ENCODE measurements around the gene GALR2. TPM values are rescaled to one million over a fixed set of nuclear protein-coding genes. Genes with fewer than 3 reads are reported as not detected.

The GALR2 gene
- total RNA-seq, 1 experiment from 2014 or later, result not detected

DNA sequence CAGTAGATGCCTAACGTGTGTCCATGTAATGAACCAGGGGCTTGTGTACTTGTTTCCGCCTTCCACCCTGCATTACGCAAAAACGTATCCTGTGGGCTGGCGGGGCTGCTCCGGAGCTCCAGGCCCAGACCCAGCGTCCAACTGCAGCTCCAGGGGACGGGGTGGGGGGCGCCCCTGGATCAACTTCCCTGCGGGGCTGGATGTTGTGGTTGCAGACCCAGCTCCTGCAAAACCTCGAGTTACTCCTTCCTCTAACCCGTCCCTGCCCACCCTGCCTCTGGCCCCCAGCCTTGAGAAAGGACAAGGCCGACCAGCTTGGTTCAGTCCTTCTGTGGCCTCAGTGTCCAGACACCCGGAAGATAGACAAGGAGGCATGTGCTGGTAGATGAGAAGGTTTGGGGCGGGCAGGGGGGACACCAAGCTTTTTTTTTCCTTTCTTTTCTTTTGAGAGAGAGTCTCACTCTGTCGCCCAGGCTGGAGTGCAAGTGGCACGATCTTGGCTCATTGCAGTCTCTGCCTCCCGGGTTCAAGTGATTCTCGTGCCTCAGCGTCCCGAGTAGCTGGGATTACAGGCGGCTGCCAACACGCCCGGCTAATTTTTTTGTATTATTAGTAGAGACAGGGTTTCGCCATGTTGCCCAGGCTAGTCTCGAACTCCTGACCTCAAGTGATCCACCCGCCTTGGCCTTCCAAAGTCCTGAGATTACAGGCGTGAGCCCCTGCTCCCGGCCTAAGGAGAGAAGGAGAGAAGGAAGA, 29.7 kb downstream of the GALR2 start:
- H3K79me2 ChIP-seq (ENCODE audit: low read length), result peaks cover 17% of the 10 kb centered on the region
- H3K27me3 ChIP-seq (ENCODE audit: low read length), result no peaks in the 10 kb centered on the region
- peak overlapping the region; percentile 89 for H3K4me3 ChIP-seq (ENCODE audit: low read length)
- H3K4me2 ChIP-seq (ENCODE audit: low read depth, low read length, poor library complexity, severe bottlenecking), result peak overlapping the region; percentile 96
- H2AFZ ChIP-seq (ENCODE audit: low read length), result peak overlapping the region; percentile 70; the same call in 1 of the 2 replicates
- peaks cover 18% of the 10 kb centered on the region for H3K4me1 ChIP-seq (ENCODE audit: low read length)
- H3K27ac ChIP-seq (ENCODE audit: low read length), result no peak overlapping the region
- peaks cover 3% of the 10 kb centered on the region; the same call in 1 of the 2 replicates for H4K20me1 ChIP-seq (ENCODE audit: insufficient read depth, low read depth, low read length)
- peak overlapping the region; percentile 88 for H3K9ac ChIP-seq (ENCODE audit: low read length)
- H3K9me2 ChIP-seq (replicated peaks; ENCODE audit: insufficient read depth, low read length), result no peaks in the 10 kb centered on the region
- no peak for DNase-seq
- H3K9me3 ChIP-seq (ENCODE audit: low read length), result no peaks in the 10 kb centered on the region
- H3K36me3 ChIP-seq (ENCODE audit: insufficient read depth, low read length), result peaks cover 12% of the 10 kb centered on the region

DNA sequence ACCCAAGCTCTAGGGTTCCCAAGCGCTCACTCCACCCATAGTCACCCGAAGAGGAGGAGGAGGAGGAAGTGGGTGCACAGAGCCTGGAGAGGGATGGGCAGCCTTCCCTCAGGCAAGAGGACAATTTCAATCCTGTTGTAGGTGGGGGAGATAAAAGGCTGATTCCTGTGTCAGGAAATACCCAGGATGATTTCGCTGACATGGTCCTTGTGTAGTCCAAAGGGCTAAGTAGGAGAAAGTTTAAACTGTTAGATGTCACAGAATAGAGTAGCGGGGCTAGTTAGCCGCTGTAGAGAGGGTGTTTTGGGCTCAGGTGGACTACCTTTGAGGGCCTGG, 30.3 kb downstream of the GALR2 start:
- H3K9me3 ChIP-seq (ENCODE audit: low read length), result no peaks in the 10 kb centered on the region
- H3K9me2 ChIP-seq (replicated peaks; ENCODE audit: insufficient read depth, low read length), result no peaks in the 10 kb centered on the region
- no peak overlapping the region for H3K9ac ChIP-seq (ENCODE audit: low read length)
- no peaks in the 10 kb centered on the region for H3K27me3 ChIP-seq (ENCODE audit: low read length)
- H3K79me2 ChIP-seq (ENCODE audit: low read length), result peaks cover 17% of the 10 kb centered on the region
- no peak overlapping the region for H3K4me2 ChIP-seq (ENCODE audit: low read depth, low read length, poor library complexity, severe bottlenecking)
- H2AFZ ChIP-seq (ENCODE audit: low read length), result no peak overlapping the region
- no peak overlapping the region for H3K4me3 ChIP-seq (ENCODE audit: low read length)
- DNase-seq, result no peak
- peaks cover 3% of the 10 kb centered on the region; the same call in 1 of the 2 replicates for H4K20me1 ChIP-seq (ENCODE audit: insufficient read depth, low read depth, low read length)
- peaks cover 9% of the 10 kb centered on the region for H3K36me3 ChIP-seq (ENCODE audit: insufficient read depth, low read length)
- H3K27ac ChIP-seq (ENCODE audit: low read length), result no peak overlapping the region
- H3K4me1 ChIP-seq (ENCODE audit: low read length), result peaks cover 18% of the 10 kb centered on the region

DNA sequence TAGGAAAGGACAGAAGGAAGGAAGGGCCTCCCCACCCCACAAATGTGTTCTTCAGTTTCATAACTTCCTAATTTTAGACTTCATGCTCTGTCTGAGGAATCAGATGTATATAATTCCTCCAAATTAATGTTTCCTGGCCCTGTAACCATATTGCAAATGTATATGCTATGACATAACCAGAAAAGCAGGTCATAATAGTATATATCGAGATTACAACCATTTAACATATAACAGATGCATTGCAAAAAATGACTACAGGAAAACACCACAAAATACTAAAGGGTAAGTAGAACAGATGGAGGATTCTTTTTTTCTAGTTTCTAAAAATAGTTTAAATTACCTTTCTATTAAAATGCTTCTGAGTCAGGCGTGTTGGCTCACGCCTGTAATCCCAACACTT, 32.1 kb downstream of the GALR2 start:
- no peaks in the 10 kb centered on the region for H3K36me3 ChIP-seq (ENCODE audit: insufficient read depth, low read length)
- DNase-seq, result no peak
- no peak overlapping the region for H3K27ac ChIP-seq (ENCODE audit: low read length)
- H3K9me3 ChIP-seq (ENCODE audit: low read length), result no peaks in the 10 kb centered on the region
- H3K4me3 ChIP-seq (ENCODE audit: low read length), result no peak overlapping the region
- H2AFZ ChIP-seq (ENCODE audit: low read length), result peak overlapping the region; percentile 42; the same call in 1 of the 2 replicates
- H3K9me2 ChIP-seq (replicated peaks; ENCODE audit: insufficient read depth, low read length), result no peaks in the 10 kb centered on the region
- H3K79me2 ChIP-seq (ENCODE audit: low read length), result peaks cover 17% of the 10 kb centered on the region
- no peak overlapping the region for H3K4me2 ChIP-seq (ENCODE audit: low read depth, low read length, poor library complexity, severe bottlenecking)
- peaks cover 3% of the 10 kb centered on the region; the same call in 1 of the 2 replicates for H4K20me1 ChIP-seq (ENCODE audit: insufficient read depth, low read depth, low read length)
- H3K9ac ChIP-seq (ENCODE audit: low read length), result no peak overlapping the region
- no peaks in the 10 kb centered on the region for H3K27me3 ChIP-seq (ENCODE audit: low read length)
- H3K4me1 ChIP-seq (ENCODE audit: low read length), result peaks cover 18% of the 10 kb centered on the region

DNA sequence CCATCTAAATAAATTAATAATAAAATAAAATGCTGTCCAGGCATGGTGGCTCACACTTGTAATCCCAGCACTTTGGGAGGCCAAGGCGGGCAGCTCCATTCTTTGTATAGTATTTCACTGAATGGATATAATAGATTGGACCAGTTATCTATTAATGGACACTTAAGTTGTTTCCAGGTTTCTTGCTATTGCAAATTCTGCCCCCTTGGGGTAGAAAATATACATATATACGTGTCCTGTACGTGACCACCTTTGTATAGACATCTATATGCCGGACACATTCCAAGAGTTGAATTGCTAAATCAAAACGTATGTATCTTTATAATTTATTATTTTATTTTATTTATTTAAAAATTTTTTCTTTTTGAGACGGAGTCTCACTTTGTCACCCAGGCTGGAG, 32.9 kb downstream of the GALR2 start:
- H3K9ac ChIP-seq (ENCODE audit: low read length), result no peak overlapping the region
- H2AFZ ChIP-seq (ENCODE audit: low read length), result no peak overlapping the region
- H3K4me1 ChIP-seq (ENCODE audit: low read length), result peaks cover 18% of the 10 kb centered on the region
- DNase-seq, result peak; percentile 76
- no peak overlapping the region for H3K4me3 ChIP-seq (ENCODE audit: low read length)
- H3K27ac ChIP-seq (ENCODE audit: low read length), result no peak overlapping the region
- H3K79me2 ChIP-seq (ENCODE audit: low read length), result peaks cover 10% of the 10 kb centered on the region
- H3K36me3 ChIP-seq (ENCODE audit: insufficient read depth, low read length), result no peaks in the 10 kb centered on the region
- no peak overlapping the region for H3K4me2 ChIP-seq (ENCODE audit: low read depth, low read length, poor library complexity, severe bottlenecking)
- no peaks in the 10 kb centered on the region for H3K9me3 ChIP-seq (ENCODE audit: low read length)
- no peaks in the 10 kb centered on the region for H3K27me3 ChIP-seq (ENCODE audit: low read length)
- H4K20me1 ChIP-seq (ENCODE audit: insufficient read depth, low read depth, low read length), result peaks cover 3% of the 10 kb centered on the region; the same call in 1 of the 2 replicates
- no peaks in the 10 kb centered on the region for H3K9me2 ChIP-seq (replicated peaks; ENCODE audit: insufficient read depth, low read length)

DNA sequence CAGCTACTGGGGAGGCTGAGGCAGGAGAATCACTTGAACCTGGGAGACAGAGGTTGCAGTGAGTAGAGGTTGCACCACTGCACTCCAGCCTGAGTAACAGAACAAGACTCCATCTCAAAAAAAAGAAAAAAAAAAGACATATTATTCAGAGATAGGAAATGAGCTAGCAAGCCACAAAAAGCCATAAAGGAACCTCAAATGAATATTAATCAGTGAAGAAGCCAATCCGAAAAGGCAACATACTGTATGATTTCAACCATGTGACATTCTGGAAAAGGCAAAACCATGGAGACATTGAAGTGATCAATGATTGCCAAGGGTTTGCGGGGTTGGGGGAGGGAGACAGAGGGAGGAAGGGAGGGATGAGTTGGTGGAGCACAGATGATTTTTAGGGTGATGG, 37.4 kb downstream of the GALR2 start:
- no peaks in the 10 kb centered on the region for H4K20me1 ChIP-seq (ENCODE audit: insufficient read depth, low read depth, low read length)
- H3K4me3 ChIP-seq (ENCODE audit: low read length), result no peak overlapping the region
- no peak overlapping the region for H3K9ac ChIP-seq (ENCODE audit: low read length)
- H3K27me3 ChIP-seq (ENCODE audit: low read length), result no peaks in the 10 kb centered on the region
- H3K4me1 ChIP-seq (ENCODE audit: low read length), result no peaks in the 10 kb centered on the region
- H3K36me3 ChIP-seq (ENCODE audit: insufficient read depth, low read length), result no peaks in the 10 kb centered on the region
- H3K9me3 ChIP-seq (ENCODE audit: low read length), result no peaks in the 10 kb centered on the region
- H3K79me2 ChIP-seq (ENCODE audit: low read length), result no peaks in the 10 kb centered on the region
- H3K4me2 ChIP-seq (ENCODE audit: low read depth, low read length, poor library complexity, severe bottlenecking), result no peak overlapping the region
- H3K9me2 ChIP-seq (replicated peaks; ENCODE audit: insufficient read depth, low read length), result no peaks in the 10 kb centered on the region
- no peak overlapping the region for H3K27ac ChIP-seq (ENCODE audit: low read length)
- no peak overlapping the region for H2AFZ ChIP-seq (ENCODE audit: low read length)
- DNase-seq, result no peak

DNA sequence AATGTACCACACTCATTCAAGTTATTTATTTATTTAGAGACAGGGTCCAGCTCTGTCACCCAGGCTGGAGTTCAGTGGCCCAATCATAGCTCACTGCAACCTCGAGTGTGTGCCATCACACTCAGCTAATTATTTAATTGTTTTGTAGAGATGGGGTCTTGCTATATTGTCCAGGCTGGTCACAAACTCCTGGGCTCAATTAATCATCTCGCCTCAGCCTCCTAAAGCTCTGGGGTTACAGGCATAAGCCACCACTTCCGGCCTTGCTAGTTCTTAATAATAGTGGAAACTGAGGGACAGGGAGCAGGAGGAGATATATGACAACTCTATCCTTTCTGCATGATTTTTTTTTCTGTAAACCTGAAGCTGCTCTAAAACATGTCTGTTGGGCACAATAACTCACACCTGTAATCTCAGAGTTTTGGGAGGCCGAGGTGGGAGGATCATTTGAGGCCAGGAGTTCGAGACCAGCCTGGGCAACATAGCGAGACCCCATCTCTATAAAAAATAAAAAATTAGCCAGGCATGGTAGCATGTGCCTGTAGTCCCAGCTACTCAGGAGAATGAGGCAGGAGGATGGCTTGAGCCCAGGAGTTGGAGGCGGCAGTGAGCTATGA, 40.7 kb downstream of the GALR2 start:
- no peaks in the 10 kb centered on the region for H3K9me2 ChIP-seq (replicated peaks; ENCODE audit: insufficient read depth, low read length)
- no peaks in the 10 kb centered on the region for H3K4me1 ChIP-seq (ENCODE audit: low read length)
- no peak overlapping the region for H3K27ac ChIP-seq (ENCODE audit: low read length)
- DNase-seq, result no peak
- no peaks in the 10 kb centered on the region for H4K20me1 ChIP-seq (ENCODE audit: insufficient read depth, low read depth, low read length)
- no peaks in the 10 kb centered on the region for H3K9me3 ChIP-seq (ENCODE audit: low read length)
- H3K4me2 ChIP-seq (ENCODE audit: low read depth, low read length, poor library complexity, severe bottlenecking), result no peak overlapping the region
- H3K4me3 ChIP-seq (ENCODE audit: low read length), result no peak overlapping the region
- H3K36me3 ChIP-seq (ENCODE audit: insufficient read depth, low read length), result no peaks in the 10 kb centered on the region
- no peaks in the 10 kb centered on the region for H3K79me2 ChIP-seq (ENCODE audit: low read length)
- no peaks in the 10 kb centered on the region for H3K27me3 ChIP-seq (ENCODE audit: low read length)
- H3K9ac ChIP-seq (ENCODE audit: low read length), result no peak overlapping the region
- no peak overlapping the region for H2AFZ ChIP-seq (ENCODE audit: low read length)

DNA sequence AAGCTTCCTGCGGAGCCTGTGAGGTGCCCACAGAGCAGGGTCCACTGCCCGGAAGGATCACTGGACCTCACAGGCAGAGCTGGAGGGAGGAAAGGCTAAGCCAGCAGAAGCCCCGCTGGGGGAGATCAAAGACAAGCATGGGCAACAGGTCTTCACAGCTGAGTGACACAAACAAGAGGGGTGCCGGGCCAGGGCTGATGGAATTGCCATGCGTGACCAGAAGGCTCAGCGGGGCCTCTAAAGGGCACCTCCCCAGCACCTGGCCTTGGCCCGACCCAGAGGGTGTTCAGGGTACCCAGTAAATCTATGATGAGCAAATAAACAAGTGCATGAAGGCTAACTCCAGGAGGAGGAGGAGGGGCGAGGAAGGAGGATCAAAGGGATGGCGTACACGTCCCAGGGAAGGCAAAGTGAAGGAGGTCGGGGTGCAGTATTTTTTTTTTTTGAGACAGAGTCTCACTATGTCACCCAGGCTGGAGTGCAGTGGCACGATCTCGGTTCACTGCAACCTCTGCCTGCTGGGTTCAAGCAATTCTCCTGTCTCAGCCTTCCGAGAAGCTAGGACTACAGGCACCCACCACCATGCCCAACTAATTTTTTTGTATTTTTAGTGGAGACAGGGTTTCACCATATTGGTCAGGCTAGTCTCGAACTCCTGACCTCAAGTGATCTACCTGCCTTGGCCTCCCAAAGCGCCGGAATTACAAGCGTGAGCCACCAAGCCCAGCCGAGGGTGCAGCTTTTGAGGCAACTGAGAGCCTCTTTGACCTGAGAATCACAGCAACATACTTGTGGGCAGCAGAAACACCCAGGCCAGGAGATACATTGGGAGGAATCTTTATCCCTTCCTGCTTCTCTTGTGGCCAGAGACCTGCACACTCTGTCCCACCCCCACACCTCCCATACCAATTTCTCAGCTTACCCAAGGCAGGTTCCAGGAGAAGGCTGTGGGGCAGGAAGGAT, 45.1 kb downstream of the GALR2 start:
- no peak overlapping the region for H3K27ac ChIP-seq (ENCODE audit: low read length)
- no peaks in the 10 kb centered on the region for H4K20me1 ChIP-seq (ENCODE audit: insufficient read depth, low read depth, low read length)
- H3K9me2 ChIP-seq (replicated peaks; ENCODE audit: insufficient read depth, low read length), result no peaks in the 10 kb centered on the region
- H3K27me3 ChIP-seq (ENCODE audit: low read length), result no peaks in the 10 kb centered on the region
- no peak overlapping the region for H3K4me3 ChIP-seq (ENCODE audit: low read length)
- H3K9me3 ChIP-seq (ENCODE audit: low read length), result no peaks in the 10 kb centered on the region
- no peak overlapping the region for H3K9ac ChIP-seq (ENCODE audit: low read length)
- H3K79me2 ChIP-seq (ENCODE audit: low read length), result no peaks in the 10 kb centered on the region
- DNase-seq, result no peak
- H3K4me1 ChIP-seq (ENCODE audit: low read length), result peaks cover 12% of the 10 kb centered on the region
- H3K36me3 ChIP-seq (ENCODE audit: insufficient read depth, low read length), result no peaks in the 10 kb centered on the region
- no peak overlapping the region for H2AFZ ChIP-seq (ENCODE audit: low read length)
- no peak overlapping the region for H3K4me2 ChIP-seq (ENCODE audit: low read depth, low read length, poor library complexity, severe bottlenecking)

DNA sequence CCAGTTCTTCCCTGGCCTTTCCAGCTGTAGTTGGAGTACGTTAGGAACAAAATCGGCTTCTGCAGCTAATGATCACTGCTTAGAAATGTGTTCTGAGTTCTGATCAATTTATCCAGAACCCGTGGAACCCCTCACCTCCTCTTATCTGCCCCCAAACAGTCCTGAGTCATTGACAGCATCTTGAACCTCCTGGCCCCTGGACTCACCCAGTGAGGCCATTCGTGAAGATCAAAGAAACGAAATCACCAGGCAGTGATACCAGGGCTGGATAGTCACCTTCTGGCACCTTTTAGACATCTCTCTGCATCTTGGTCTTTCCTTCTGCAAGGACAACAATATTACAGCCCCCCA, 46.1 kb downstream of the GALR2 start:
- Histone ChIP-seq H4K20me1 (ENCODE audit: insufficient read depth, low read depth, low read length) (no peaks in the 10 kb centered on the region), H3K9me3 (ENCODE audit: low read length) (no peaks in the 10 kb centered on the region), H3K27me3 (ENCODE audit: low read length) (no peaks in the 10 kb centered on the region), H3K27ac (ENCODE audit: low read length) (no peak overlapping the region), H3K36me3 (ENCODE audit: insufficient read depth, low read length) (no peaks in the 10 kb centered on the region), H3K4me2 (ENCODE audit: low read depth, low read length, poor library complexity, severe bottlenecking) (no peak overlapping the region), H3K9me2 (replicated peaks; ENCODE audit: insufficient read depth, low read length) (no peaks in the 10 kb centered on the region), H3K79me2 (ENCODE audit: low read length) (no peaks in the 10 kb centered on the region), H3K4me3 (ENCODE audit: low read length) (no peak overlapping the region), H3K9ac (ENCODE audit: low read length) (no peak overlapping the region), H2AFZ (ENCODE audit: low read length) (no peak overlapping the region), H3K4me1 (ENCODE audit: low read length) (peaks cover 12% of the 10 kb centered on the region)
- DNase-seq, result no peak

All from Karpas-422 (cell line).